Spleen (tissue), 11 donors: ENCODE data around the gene FILIP1. TPM values are rescaled to one million over a fixed set of nuclear protein-coding genes. Genes with fewer than 3 reads are reported as not detected.

ENCODE experiments used
- DNase-seq: peaks from one replicate; pipeline ENCODE4 v3.0.0-alpha.2; 2020
- H3K27ac ChIP-seq, 8 donors: fragments of 200-600 bp; sonication (generic) in 7 of 8; 1 replicate in 4 of 8; 2 replicates in 4 of 8; pipeline versions ENCODE4 v1.5.0 to v1.8.0; 2016 to 2021; ENCODE audit warnings: inconsistent platforms in 4 of 8, mild to moderate bottlenecking in 4 of 8, moderate library complexity in 1 of 8
- H3K27me3 ChIP-seq, 7 donors: fragments of 200-600 bp; sonication (generic) in 6 of 7; replicated peaks in 1 of 7; 1 replicate in 4 of 7; 2 replicates in 3 of 7; pipeline versions ENCODE4 v1.5.0 to v1.8.0; 2016 to 2021; ENCODE audit warnings: inconsistent platforms in 3 of 7, mild to moderate bottlenecking in 1 of 7
- H3K36me3 ChIP-seq, 6 donors: fragments of 200-600 bp; sonication (generic) in 5 of 6; 1 replicate in 4 of 6; 2 replicates in 2 of 6; pipeline versions ENCODE4 v1.5.0 to v1.8.0; 2016 to 2021; ENCODE audit warnings: inconsistent platforms in 2 of 6
- H3K4me1 ChIP-seq, 6 donors: fragments of 200-600 bp; sonication (generic) in 5 of 6; 1 replicate in 3 of 6; 2 replicates in 3 of 6; pipeline versions ENCODE4 v1.5.0 to v1.8.0; 2016 to 2021; ENCODE audit warnings: inconsistent platforms in 3 of 6
- H3K4me3 ChIP-seq, 8 donors: fragments of 200-600 bp; sonication (generic) in 7 of 8; 1 replicate in 4 of 8; 2 replicates in 4 of 8; pipeline versions ENCODE4 v1.5.0 to v1.8.0; 2016 to 2021; ENCODE audit warnings: inconsistent platforms in 4 of 8, mild to moderate bottlenecking in 4 of 8, moderate library complexity in 2 of 8
- H3K9me3 ChIP-seq, 8 donors: fragments of 200-600 bp; sonication (generic) in 7 of 8; 1 replicate in 4 of 8; 2 replicates in 4 of 8; pipeline versions ENCODE4 v1.5.0 to v1.8.0; 2016 to 2021; ENCODE audit warnings: inconsistent platforms in 4 of 8
- CTCF ChIP-seq, 11 experiments: fragments of 200-600 bp in 7 of 11; fragments of 450-650 bp in 4 of 11; sonication (generic) in 4 of 11; IDR thresholded peaks in 8 of 11; conservative IDR thresholded peaks in 3 of 11; 1 replicate in 7 of 11; 2 replicates in 4 of 11; pipeline versions ENCODE4 v1.4.0 to v1.8.0; 2016 to 2021; ENCODE audit warnings: antibody characterized with exemption in 11 of 11, inconsistent platforms in 4 of 11, mild to moderate bottlenecking in 1 of 11
- POLR2A ChIP-seq, 3 donors: fragments of 450-650 bp; IDR thresholded peaks; one replicate each; pipeline ENCODE4 v1.5.1; 2017; ENCODE audit warnings: antibody characterized with exemption in 3 of 3, mild to moderate bottlenecking in 1 of 3
- POLR2AphosphoS5 ChIP-seq, 3 donors: sonication (generic); formaldehyde crosslinking; IDR thresholded peaks; one replicate each; pipeline ENCODE4 v1.5.1; 2017; ENCODE audit warnings: antibody characterized with exemption in 3 of 3
- WGBS, 5 donors: extraction: QIAGEN DNeasy Blood & Tissue Kit in 3 of 5; methylation state at CpG; one replicate each; pipeline versions ENCODE4 v1.1.5 to v1.1.7; 2013 to 2018; 5-methylcytosine and 5-hydroxymethylcytosine counted together
- intact Hi-C: fragments of 100-400 bp; cut with DNase I; formaldehyde crosslinking; loops from one replicate; pipeline ENCODE4 v1.15.0; 2023; ENCODE audit warnings: low total_unique reads
- polyA plus RNA-seq, 3 donors: library from polyadenylated mRNA; stranded (reverse); fragments of 200-250 nt; gene quantifications; one replicate each; pipeline ENCODE4 v1.2.1, GENCODE V29; 2013
- total RNA-seq, 7 donors: library from RNA; depleted of rRNA in 3 of 7; stranded (reverse); fragments of >200 nt in 3 of 7; fragmentation: NEBNext Ultra II Directional in 4 of 7; extraction: Animal tissue kit (Norgen Biotek cat#: 25700) in 4 of 7; gene quantifications; one replicate each; pipeline versions ENCODE4 v1.1.0 to v1.2.1, GENCODE V29; 2016 to 2021
- donor health status: healthy with polysubstance abuse.
- donor health status: DM: no; HTN: no; CAD: no; lungs with moderate emphysema.
- donor health status: DM: no; HTN: no; CAD: no.
- donor health status: Bipolar disorder and iron deficiency.
- donor health status: healthy.
- donor health status: DM: no; HTN: no; CAD: no.
- donor health status: DM: yes; HTN: yes; CAD: no.

Gene FILIP1
- total and polyA plus RNA-seq, 10 donors: 0.11 to 0.59 (median 0.38) TPM

- no peaks in the 10 kb centered on the region for H3K4me1 ChIP-seq
Observed at GRCh38 chr6:75467284-75467683, 26.3 kb downstream of the FILIP1 start.

GRCh38 chr6:75466636-75467035, 27.0 kb downstream of the FILIP1 start:
- 93 to 100% (median 96%) methylated on average over 1 of the region's 1 CpG for WGBS, 5 donors
- Histone ChIP-seq H3K4me1 (no peaks in the 10 kb centered on the region), H3K36me3 (no peaks in the 10 kb centered on the region), H3K27ac (no peak overlapping the region), H3K27me3 (peaks cover 0 to 2% (median 0%) of the 10 kb centered on the region in 7 donors), H3K9me3 (peaks cover 0 to 17% (median 0%) of the 10 kb centered on the region in 8 donors), H3K4me3 (no peak overlapping the region)
- DNase-seq: no peak
- TF ChIP-seq CTCF (IDR thresholded peaks at IDR 0.05 in 8 of 11, conservative IDR thresholded peaks at IDR 0.05 in 3 of 11) (no peak), POLR2AphosphoS5 (IDR thresholded peaks at IDR 0.05) (no peak), POLR2A (IDR thresholded peaks at IDR 0.05) (no peak)
- intact Hi-C loops: no loop called here

More at GRCh38 chr6:75467284-75467683, 26.3 kb downstream of the FILIP1 start:
- intact Hi-C loops: no loop called here
- 76 to 86% (median 82%) methylated on average over 4 of the region's 4 CpGs for WGBS, 5 donors
- TF ChIP-seq POLR2AphosphoS5 (IDR thresholded peaks at IDR 0.05) (no peak), CTCF (IDR thresholded peaks at IDR 0.05 in 8 of 11, conservative IDR thresholded peaks at IDR 0.05 in 3 of 11) (no peak), POLR2A (IDR thresholded peaks at IDR 0.05) (no peak)
- DNase-seq: no peak
- H3K36me3 ChIP-seq: no peaks in the 10 kb centered on the region
- H3K27ac ChIP-seq: no peak overlapping the region
- peaks cover 0 to 17% (median 0%) of the 10 kb centered on the region in 8 donors for H3K9me3 ChIP-seq
- no peak overlapping the region for H3K4me3 ChIP-seq
- peaks cover 0 to 2% (median 0%) of the 10 kb centered on the region in 7 donors for H3K27me3 ChIP-seq

GRCh38 chr6:75463908-75464307, 29.7 kb downstream of the FILIP1 start:
- WGBS, 5 donors: 33 to 79% (median 35%) methylated on average over 1 of the region's 1 CpG
- peaks cover 0 to 2% (median 0%) of the 10 kb centered on the region in 7 donors for H3K27me3 ChIP-seq
- TF ChIP-seq POLR2AphosphoS5 (IDR thresholded peaks at IDR 0.05) (no peak), CTCF (IDR thresholded peaks at IDR 0.05 in 8 of 11, conservative IDR thresholded peaks at IDR 0.05 in 3 of 11) (no peak), POLR2A (IDR thresholded peaks at IDR 0.05) (no peak)
- no peak overlapping the region for H3K4me3 ChIP-seq
- no peak for DNase-seq
- H3K36me3 ChIP-seq: no peaks in the 10 kb centered on the region
- H3K27ac ChIP-seq: no peak overlapping the region
- H3K4me1 ChIP-seq: no peaks in the 10 kb centered on the region
- peaks cover 0 to 13% (median 0%) of the 10 kb centered on the region in 8 donors for H3K9me3 ChIP-seq
- intact Hi-C loops: no loop called here

GRCh38 chr6:75463061-75463460, 30.5 kb downstream of the FILIP1 start:
- H3K4me3 ChIP-seq: no peak overlapping the region
- intact Hi-C loops: no loop called here
- 92 to 98% (median 97%) methylated on average over 5 of the region's 5 CpGs for WGBS, 5 donors
- DNase-seq: no peak
- no peaks in the 10 kb centered on the region for H3K36me3 ChIP-seq
- no peak overlapping the region for H3K27ac ChIP-seq
- no peaks in the 10 kb centered on the region for H3K4me1 ChIP-seq
- TF ChIP-seq POLR2AphosphoS5 (IDR thresholded peaks at IDR 0.05): no peak
- no peak for TF ChIP-seq CTCF (IDR thresholded peaks at IDR 0.05 in 8 of 11, conservative IDR thresholded peaks at IDR 0.05 in 3 of 11)
- no peak for TF ChIP-seq POLR2A (IDR thresholded peaks at IDR 0.05)
- H3K9me3 ChIP-seq: peaks cover 0 to 4% (median 0%) of the 10 kb centered on the region in 8 donors
- peaks cover 0 to 2% (median 0%) of the 10 kb centered on the region in 7 donors for H3K27me3 ChIP-seq
